Prostate gland (tissue), 2 donors: ENCODE measurements around the gene CHTF18. TPM values are rescaled to one million over a fixed set of nuclear protein-coding genes. Genes with fewer than 3 reads are reported as not detected.
A peak's percentile ranks its signal among the peaks of the same experiment; 100 is the strongest.
"Not testable (repeated sequence)": the region's sequence is repeated elsewhere in the genome, so short reads cannot be mapped to it uniquely, and the experiment has no call there.

Source experiments
- DNase-seq: peaks from one replicate; pipeline ENCODE4 v3.0.0-alpha.2; 2019; ENCODE audit warnings: low spot score
- H3K27ac ChIP-seq, 2 donors: fragments of 200-600 bp; sonication (generic); 2 replicates each; pipeline ENCODE4 v1.5.1; 2017 to 2019
- H3K27me3 ChIP-seq: fragments of 200-600 bp; sonication (generic); replicated peaks from 2 replicates; pipeline ENCODE4 v1.5.1; 2019; ENCODE audit not compliant: insufficient read depth
- H3K36me3 ChIP-seq, 2 donors: fragments of 200-600 bp; sonication (generic); 1 replicate in 1 of 2; 2 replicates in 1 of 2; pipeline versions ENCODE4 v1.5.1 to v1.8.1; 2017 to 2019
- H3K4me1 ChIP-seq: fragments of 200-600 bp; sonication (generic); replicated peaks from 2 replicates; pipeline ENCODE4 v1.5.1; 2019
- H3K4me3 ChIP-seq, 2 donors: fragments of 200-600 bp; sonication (generic); 2 replicates each; pipeline ENCODE4 v1.5.1; 2017 to 2019
- H3K9me3 ChIP-seq: fragments of 200-600 bp; sonication (generic); 2 replicates; pipeline ENCODE4 v1.5.1; 2017
- CTCF ChIP-seq, 4 experiments: fragments of 200-600 bp in 2 of 4; fragments of 450-650 bp in 2 of 4; sonication (generic) in 2 of 4; IDR thresholded peaks; 1 replicate in 3 of 4; 2 replicates in 1 of 4; pipeline ENCODE4 v1.5.1; 2016 to 2019; ENCODE audit warnings: antibody characterized with exemption in 4 of 4, mild to moderate bottlenecking in 2 of 4, moderate library complexity in 2 of 4
- POLR2A ChIP-seq: fragments of 450-650 bp; IDR thresholded peaks from one replicate; pipeline ENCODE4 v1.6.1; 2016; ENCODE audit warnings: antibody characterized with exemption, mild to moderate bottlenecking
- POLR2AphosphoS5 ChIP-seq: sonication (generic); formaldehyde crosslinking; IDR thresholded peaks from one replicate; pipeline ENCODE4 v1.6.1; 2017; ENCODE audit warnings: antibody characterized with exemption
- WGBS: methylation state at CpG from one replicate; pipeline ENCODE4 v1.1.5; 2018; 5-methylcytosine and 5-hydroxymethylcytosine counted together
- intact Hi-C: fragments of 100-400 bp; cut with DNase I; formaldehyde crosslinking; loops from one replicate; pipeline ENCODE4 v1.14.2; 2022
- total RNA-seq, 2 donors: library from RNA; depleted of rRNA; stranded (reverse); fragments of >200 nt; gene quantifications; one replicate each; pipeline ENCODE4 v1.1.0, GENCODE V29; 2016

The CHTF18 gene
- total RNA-seq, 2 donors from 2014 or later: 7.8 to 57.5 TPM

GRCh38 chr16:741986-742629 is 46.3 kb upstream of the CHTF18 start:
- Histone ChIP-seq H3K4me3 (no peak overlapping the region), H3K36me3 (no peaks in the 10 kb centered on the region), H3K4me1 (no peaks in the 10 kb centered on the region), H3K27me3 (no peaks in the 10 kb centered on the region), H3K9me3 (no peaks in the 10 kb centered on the region), H3K27ac (no peak overlapping the region)
- no peak for TF ChIP-seq CTCF (IDR thresholded peaks at IDR 0.05)
- TF ChIP-seq POLR2A: no peak
- no peak for TF ChIP-seq POLR2AphosphoS5
- WGBS: 86% methylated on average over 15 of the region's 15 CpGs
- no peak for DNase-seq
- intact Hi-C loops: no loop called here

GRCh38 chr16:742894-743293 is 45.5 kb upstream of the CHTF18 start:
- H3K27ac ChIP-seq, DNase-seq, H3K9me3 ChIP-seq, H3K4me3 ChIP-seq, intact Hi-C loops, H3K4me1 ChIP-seq, H3K36me3 ChIP-seq, H3K27me3 ChIP-seq: not testable (repeated sequence)
- WGBS: 84% methylated on average over 14 of the region's 14 CpGs

GRCh38 chr16:743794-744500 is 44.5 kb upstream of the CHTF18 start:
- Histone ChIP-seq H3K4me3 (no peak overlapping the region), H3K36me3 (no peaks in the 10 kb centered on the region), H3K9me3 (no peaks in the 10 kb centered on the region), H3K27me3 (no peaks in the 10 kb centered on the region), H3K27ac (no peak overlapping the region), H3K4me1 (no peaks in the 10 kb centered on the region)
- intact Hi-C loops: no loop called here
- WGBS: 83% methylated on average over 18 of the region's 21 CpGs
- DNase-seq: no peak
- TF ChIP-seq POLR2A: no peak
- TF ChIP-seq CTCF (IDR thresholded peaks at IDR 0.05): no peak
- no peak for TF ChIP-seq POLR2AphosphoS5

DNA sequence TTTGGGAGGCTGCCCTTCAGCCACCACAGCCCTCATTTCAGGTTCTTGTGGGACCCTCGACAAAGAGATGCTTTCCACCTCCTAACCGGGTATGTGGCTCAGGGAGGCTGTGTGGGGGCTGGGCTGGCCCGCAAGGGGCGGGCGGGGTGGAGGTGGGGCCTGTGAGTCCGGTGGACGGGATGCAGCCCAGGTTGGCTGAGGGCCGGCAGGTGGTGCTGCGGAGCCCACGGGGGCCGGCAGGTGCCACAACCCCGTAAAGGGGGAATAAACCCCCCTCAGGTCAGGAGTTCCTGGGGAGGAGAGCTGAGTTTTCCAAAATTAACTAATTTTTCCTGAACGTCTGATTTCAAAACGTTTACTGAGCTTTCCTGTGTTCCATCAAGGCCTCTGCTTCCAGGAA is 42.7 kb upstream of the CHTF18 start:
- TF ChIP-seq CTCF (IDR thresholded peaks at IDR 0.05) (peak in 1 of 4 experiments; percentile 34), POLR2AphosphoS5 (no peak)
- Histone ChIP-seq H3K36me3 (no peaks in the 10 kb centered on the region), H3K9me3 (no peaks in the 10 kb centered on the region), H3K27me3 (no peaks in the 10 kb centered on the region), H3K4me3 (no peak overlapping the region), H3K4me1 (no peaks in the 10 kb centered on the region), H3K27ac (no peak overlapping the region)
- DNase-seq: no peak
- intact Hi-C loops: no loop called here
- 9% methylated on average over 14 of the region's 14 CpGs for WGBS

- H3K4me1 ChIP-seq: no peaks in the 10 kb centered on the region
- no peaks in the 10 kb centered on the region for H3K36me3 ChIP-seq
- no peaks in the 10 kb centered on the region for H3K27me3 ChIP-seq
- intact Hi-C loops: no loop called here
- no peaks in the 10 kb centered on the region for H3K9me3 ChIP-seq
- no peak overlapping the region for H3K27ac ChIP-seq
- TF ChIP-seq CTCF (IDR thresholded peaks at IDR 0.05): no peak
- TF ChIP-seq POLR2AphosphoS5: no peak
- TF ChIP-seq POLR2A: no peak
- 83% methylated on average over 12 of the region's 13 CpGs for WGBS
- DNase-seq: no peak
- no peak overlapping the region for H3K4me3 ChIP-seq
These were observed 41.8 kb upstream of the CHTF18 start for GRCh38 chr16:746637-747036.
